Activated CD4-positive, alpha-beta T cell treated with anti-CD3 and anti-CD28 coated beads, Interleukin-2, amount 10 ng/mL, durations not matched to agents 7 days and 5 days (primary cell): ENCODE data around the gene DCTN1. TPM values are rescaled to one million over a fixed set of nuclear protein-coding genes. Genes with fewer than 3 reads are reported as not detected.
"Not testable (repeated sequence)": the region's sequence is repeated elsewhere in the genome, so short reads cannot be mapped to it uniquely, and the experiment has no call there.

Source experiments
- CTCF ChIA-PET: fragments of 350-600 bp; sonication (Branson Sonifier 250); formaldehyde crosslinking; loops from one replicate; lab custom pipeline; 2021; ENCODE audit warnings: antibody characterized with exemption; lab: Charles Lee
- POLR2A ChIA-PET: fragments of 350-600 bp; sonication (Branson Sonifier 250); formaldehyde crosslinking; loops from one replicate; lab custom pipeline; 2021; ENCODE audit warnings: antibody characterized with exemption; lab: Charles Lee
- DNase-seq: peaks from one replicate; pipeline ENCODE4 v3.0.0-alpha.2; 2020
- H3K27ac Mint-ChIP-seq: one replicate; pipeline ENCODE4 v1.8.0; 2021; ENCODE audit warnings: mild to moderate bottlenecking, moderate library complexity, mixed read lengths
- H3K27me3 Mint-ChIP-seq: one replicate; pipeline ENCODE4 v1.8.0; 2021; ENCODE audit warnings: mixed read lengths
- H3K36me3 Mint-ChIP-seq: one replicate; pipeline ENCODE4 v1.8.0; 2021; ENCODE audit warnings: low read depth, mixed read lengths
- H3K4me1 Mint-ChIP-seq: one replicate; pipeline ENCODE4 v1.8.0; 2021; ENCODE audit warnings: mixed read lengths
- H3K4me3 Mint-ChIP-seq: one replicate; pipeline ENCODE4 v1.8.0; 2021; ENCODE audit warnings: mild to moderate bottlenecking, moderate library complexity, mixed read lengths
- H3K9me3 Mint-ChIP-seq: one replicate; pipeline ENCODE4 v1.8.0; 2021; ENCODE audit warnings: mixed read lengths
- total RNA-seq, 2 experiments: library from RNA; stranded (reverse); gene quantifications; one replicate each; pipeline ENCODE4 v1.2.3, GENCODE V29; 2021

Gene DCTN1
- 100 to 1,000 TPM; 106 to 132 TPM for total RNA-seq

DNA sequence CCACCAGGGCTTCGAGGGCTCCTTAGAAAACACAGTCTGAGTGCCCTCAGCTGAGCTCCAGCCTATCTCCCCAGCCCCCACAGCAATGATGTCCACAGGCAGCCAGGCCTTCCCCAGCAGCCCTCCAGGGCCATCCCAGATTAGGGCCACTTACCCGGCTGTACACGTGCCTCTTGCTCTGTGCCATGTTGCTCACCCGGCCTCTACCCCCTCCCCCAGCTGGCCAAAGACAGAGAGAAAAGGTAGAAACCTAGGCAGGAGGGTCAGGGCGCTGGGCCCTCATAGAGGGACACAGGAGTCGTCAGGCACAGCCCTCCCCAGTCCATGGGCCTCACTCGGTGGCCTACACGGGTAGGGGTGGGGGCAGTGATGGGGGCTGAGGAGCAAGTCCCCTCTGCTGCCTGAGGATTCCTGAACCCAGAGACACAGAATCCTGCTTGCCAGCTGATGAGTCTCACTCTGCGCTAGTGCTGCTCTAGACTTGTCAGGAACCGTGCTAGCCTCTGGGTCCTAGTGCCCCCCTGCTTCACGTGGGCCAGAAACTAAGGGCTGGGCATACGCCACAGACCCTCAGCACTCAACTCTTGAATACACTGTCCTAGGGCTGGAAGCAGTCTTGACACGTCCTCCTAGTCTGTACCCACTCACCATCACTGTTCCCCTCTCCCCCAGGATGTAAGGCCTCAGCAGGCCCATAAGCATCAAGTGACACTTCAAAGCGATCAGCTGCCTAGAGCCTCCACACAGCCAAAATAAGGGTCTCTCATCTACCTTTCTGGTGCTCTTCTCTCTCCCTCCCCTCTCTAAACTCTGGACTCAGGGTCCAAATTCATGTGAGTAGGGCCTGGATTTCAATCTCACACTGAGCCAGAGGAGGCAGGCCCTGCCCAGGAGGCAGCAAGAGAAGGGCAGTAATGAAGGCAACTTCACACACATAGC is at the start of gene DCTN1:
DCTN1 (minus strand) TSS at position 461 of the 939 bp plus-strand sequence; CDS start at position 187, 274 bp downstream.
- peak; percentile 31 for DNase-seq
- Mint-ChIP-seq H3K4me3 (no peak within 1 kb of the TSS), H3K27ac (no peak within 1 kb of the TSS), H3K4me1 (peaks cover 30% of the 10 kb centered on the region), H3K36me3 (peaks cover 21% of the 10 kb centered on the region), H3K9me3 (no peaks in the 10 kb centered on the region), H3K27me3 (no peaks in the 10 kb centered on the region)
- CTCF ChIA-PET = interaction anchor here (0.6 to 2.4 kb wide), 3 partner anchors 11 to 170 kb away, joined by 3 to 9 read pairs (median 3); no protein-coding TSS in a partner anchor
- POLR2A ChIA-PET = interaction anchor here (0.6 kb wide), 1 partner anchor 12 kb away, joined by 3 read pairs; no protein-coding TSS in a partner anchor

DNA sequence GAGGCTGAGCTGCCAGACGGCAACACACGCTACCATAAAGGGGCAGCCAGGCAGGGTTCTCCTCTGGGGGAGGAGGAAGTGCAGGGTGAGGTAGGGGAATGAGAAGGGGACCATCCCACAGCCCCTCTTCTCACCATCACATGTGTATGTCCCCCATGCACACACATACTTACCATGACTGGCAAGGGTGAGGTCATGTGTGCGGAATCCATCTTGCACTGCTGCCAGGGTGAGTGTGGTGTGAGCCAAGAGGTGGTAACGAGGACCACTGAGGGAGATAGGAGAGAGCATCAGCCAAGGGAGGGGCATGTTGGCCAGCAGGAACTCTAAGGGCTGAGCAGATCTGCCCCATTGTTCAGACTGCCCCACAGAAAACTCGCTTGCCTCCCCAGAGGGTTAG is 48.6 kb upstream of the DCTN1 start:
- peak overlapping the region; percentile 11 for H3K27ac Mint-ChIP-seq

DNA sequence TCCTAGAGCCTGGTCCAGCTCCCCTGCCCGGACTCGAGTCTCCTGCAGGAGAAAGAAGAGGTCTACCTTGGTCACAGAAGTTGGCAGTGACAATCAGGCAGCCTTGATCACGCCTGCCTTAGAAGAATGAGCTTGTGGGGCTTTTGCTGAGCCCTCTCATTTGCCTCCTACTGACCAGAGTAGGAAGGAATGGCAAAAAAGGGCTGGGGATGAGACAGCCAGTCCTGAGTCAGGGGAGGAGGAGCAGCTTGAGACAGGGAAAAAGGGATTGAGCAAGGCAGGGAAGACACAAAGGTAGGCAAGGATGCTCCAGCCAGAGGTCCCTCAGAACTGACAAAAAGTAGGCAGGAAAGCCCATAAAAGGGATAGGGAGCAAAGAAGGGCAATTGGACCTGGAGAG is 47.4 kb upstream of the DCTN1 start:
- H3K4me1 Mint-ChIP-seq = peaks cover 14% of the 10 kb centered on the region
- no peak for DNase-seq
- no peaks in the 10 kb centered on the region for H3K27me3 Mint-ChIP-seq

More for the DNA sequence above, 48.6 kb upstream of the DCTN1 start:
- Mint-ChIP-seq H3K4me3 (no peak overlapping the region), H3K9me3 (no peaks in the 10 kb centered on the region), H3K27me3 (no peaks in the 10 kb centered on the region), H3K4me1 (peaks cover 2% of the 10 kb centered on the region), H3K36me3 (peaks cover 13% of the 10 kb centered on the region)
- ChIA-PET CTCF (no interaction called here), POLR2A (interaction anchor here (0.6 kb wide), 1 partner anchor 95 kb away, joined by 3 read pairs; no protein-coding TSS in a partner anchor)
- DNase-seq = no peak

DNA sequence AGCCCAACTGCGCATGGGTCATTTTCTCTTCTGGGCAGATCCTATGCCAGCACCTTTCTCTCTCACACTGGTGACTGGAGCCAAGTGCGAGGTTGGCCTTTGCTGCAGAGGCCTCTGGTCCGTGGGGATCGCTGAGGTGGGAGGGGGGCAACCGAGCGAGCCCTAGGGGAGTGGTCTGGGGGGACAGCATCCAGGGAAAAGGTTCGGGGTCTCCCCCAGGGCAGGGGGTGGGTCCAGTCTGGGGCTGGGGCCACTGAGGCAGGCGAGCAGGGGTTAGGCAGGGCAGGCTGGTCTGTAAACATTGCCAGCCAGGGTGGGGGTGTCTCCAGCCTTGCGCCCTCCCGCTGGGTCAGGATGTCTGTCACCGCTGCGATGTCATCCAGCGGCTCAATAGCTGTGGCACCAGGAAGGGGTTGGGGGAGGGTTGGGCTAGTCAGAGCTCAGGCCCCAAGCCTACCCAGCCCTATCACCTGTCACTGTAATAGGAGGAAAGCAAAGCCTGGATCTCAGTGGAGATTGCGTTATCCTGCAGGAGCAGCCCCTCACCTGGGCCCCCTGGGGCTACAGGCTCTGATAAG is 46.2 kb upstream of the DCTN1 start:
- Mint-ChIP-seq H3K9me3 (no peaks in the 10 kb centered on the region), H3K27ac (no peak overlapping the region), H3K4me1 (peaks cover 22% of the 10 kb centered on the region), H3K36me3 (peaks cover 27% of the 10 kb centered on the region), H3K27me3 (no peaks in the 10 kb centered on the region), H3K4me3 (no peak overlapping the region)
- ChIA-PET POLR2A (no interaction called here), CTCF (interaction anchor here (1.5 kb wide), 1 partner anchor 14 kb away, joined by 5 read pairs; no protein-coding TSS in a partner anchor)
- no peak for DNase-seq

More for the DNA sequence above, 47.4 kb upstream of the DCTN1 start:
- CTCF ChIA-PET = interaction anchor here (1.2 to 1.5 kb wide), 2 partner anchors 13 to 33 kb away, joined by 3 to 5 read pairs; no protein-coding TSS in a partner anchor
- Mint-ChIP-seq H3K27ac (no peak overlapping the region), H3K4me3 (no peak overlapping the region), H3K36me3 (peaks cover 22% of the 10 kb centered on the region), H3K9me3 (no peaks in the 10 kb centered on the region)
- POLR2A ChIA-PET = no interaction called here

DNA sequence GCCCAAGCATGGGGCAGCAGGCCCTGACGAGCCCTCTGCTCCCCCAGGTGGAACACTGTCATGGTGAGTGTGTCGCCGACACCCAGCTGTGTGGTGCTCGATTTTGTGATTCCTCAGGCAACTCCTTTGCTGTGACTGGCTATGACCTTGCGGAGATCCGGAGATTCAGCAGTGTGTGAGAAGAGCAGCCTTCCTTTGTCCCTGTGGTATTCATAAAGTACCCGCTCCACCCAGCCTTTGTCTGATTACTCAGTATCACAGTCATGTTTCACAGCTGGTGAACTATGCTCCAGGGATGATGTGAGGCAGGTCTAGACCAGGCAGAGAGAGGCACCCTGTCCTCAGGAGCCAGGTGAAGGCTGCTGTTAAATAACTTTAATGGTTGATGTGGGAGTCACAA is 45.4 kb upstream of the DCTN1 start:
- ChIA-PET POLR2A (no interaction called here), CTCF (no interaction called here)
- Mint-ChIP-seq H3K36me3 (peaks cover 27% of the 10 kb centered on the region), H3K9me3 (no peaks in the 10 kb centered on the region), H3K4me3 (no peak overlapping the region), H3K27ac (no peak overlapping the region), H3K27me3 (no peaks in the 10 kb centered on the region), H3K4me1 (peaks cover 28% of the 10 kb centered on the region)
- DNase-seq = no peak

DNA sequence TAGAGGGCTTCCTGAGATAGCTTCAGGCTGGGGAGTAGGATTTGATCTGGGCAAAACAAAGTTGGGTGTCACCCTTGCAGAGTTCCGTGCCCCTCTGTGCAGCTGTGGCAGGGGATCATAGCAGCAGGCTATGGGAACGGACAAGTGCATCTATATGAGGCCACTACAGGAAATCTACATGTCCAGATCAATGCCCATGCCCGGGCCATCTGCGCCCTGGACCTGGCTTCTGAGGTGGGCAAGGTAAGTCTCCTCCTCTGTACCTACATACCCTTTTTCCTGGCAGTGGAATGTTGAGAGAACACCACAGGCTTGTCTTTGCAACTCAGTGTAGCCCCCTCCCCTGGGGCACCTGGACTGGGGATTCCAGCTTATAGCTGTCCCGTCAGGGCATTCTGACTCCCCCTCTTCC is 44.9 kb upstream of the DCTN1 start:
- Mint-ChIP-seq H3K9me3 (no peaks in the 10 kb centered on the region), H3K36me3 (peaks cover 27% of the 10 kb centered on the region), H3K4me3 (no peak overlapping the region), H3K27ac (no peak overlapping the region), H3K27me3 (peaks cover 2% of the 10 kb centered on the region), H3K4me1 (peaks cover 33% of the 10 kb centered on the region)
- POLR2A ChIA-PET = no interaction called here
- no peak for DNase-seq
- CTCF ChIA-PET = no interaction called here

DNA sequence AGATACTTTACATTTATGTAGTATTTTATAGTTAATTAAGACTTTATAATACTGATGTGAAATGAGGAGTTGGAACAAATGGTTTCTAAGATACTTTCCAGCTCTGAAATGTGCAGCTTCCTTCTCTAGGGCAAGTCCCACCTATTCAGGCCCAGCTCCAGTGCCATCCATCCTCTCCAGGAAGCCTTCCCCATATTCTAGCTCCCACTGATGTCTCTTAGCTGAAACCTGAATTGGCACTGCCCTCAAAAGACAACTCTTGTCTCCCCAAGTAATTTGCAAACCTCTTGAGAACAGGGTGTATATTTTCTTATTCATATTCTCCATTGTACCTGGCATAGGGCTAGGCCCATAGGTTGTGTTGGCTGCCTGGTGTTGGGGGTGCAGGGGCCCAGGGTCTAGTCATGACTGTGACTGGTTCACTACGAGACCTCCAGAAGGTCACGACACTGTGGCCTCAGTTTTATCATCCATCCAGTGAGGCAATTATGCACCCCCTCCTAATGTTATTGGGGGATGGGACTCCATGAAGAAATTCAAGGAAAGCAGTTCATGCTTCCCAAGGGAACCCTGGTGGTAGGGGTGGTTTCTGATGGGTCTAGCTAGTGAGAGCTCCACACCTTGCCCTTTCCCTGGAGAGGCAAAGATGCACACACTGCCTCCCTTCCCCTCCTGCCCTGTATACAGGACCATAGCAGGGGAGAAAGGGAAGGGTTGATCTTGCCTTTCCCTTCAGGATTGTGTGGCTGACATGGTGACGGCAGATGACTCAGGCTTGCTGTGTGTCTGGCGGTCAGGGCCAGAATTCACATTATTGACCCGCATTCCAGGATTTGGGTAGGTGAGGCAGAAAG is 44.3 kb upstream of the DCTN1 start:
- POLR2A ChIA-PET = no interaction called here
- no peak overlapping the region for H3K27ac Mint-ChIP-seq
- H3K4me3 Mint-ChIP-seq = no peak overlapping the region
- DNase-seq = no peak
- no peaks in the 10 kb centered on the region for H3K9me3 Mint-ChIP-seq
- peaks cover 27% of the 10 kb centered on the region for H3K36me3 Mint-ChIP-seq
- H3K4me1 Mint-ChIP-seq = peaks cover 35% of the 10 kb centered on the region
- peaks cover 2% of the 10 kb centered on the region for H3K27me3 Mint-ChIP-seq
- CTCF ChIA-PET = interaction anchor here (1.0 kb wide), 1 partner anchor 33 kb away, joined by 3 read pairs; no protein-coding TSS in a partner anchor

DNA sequence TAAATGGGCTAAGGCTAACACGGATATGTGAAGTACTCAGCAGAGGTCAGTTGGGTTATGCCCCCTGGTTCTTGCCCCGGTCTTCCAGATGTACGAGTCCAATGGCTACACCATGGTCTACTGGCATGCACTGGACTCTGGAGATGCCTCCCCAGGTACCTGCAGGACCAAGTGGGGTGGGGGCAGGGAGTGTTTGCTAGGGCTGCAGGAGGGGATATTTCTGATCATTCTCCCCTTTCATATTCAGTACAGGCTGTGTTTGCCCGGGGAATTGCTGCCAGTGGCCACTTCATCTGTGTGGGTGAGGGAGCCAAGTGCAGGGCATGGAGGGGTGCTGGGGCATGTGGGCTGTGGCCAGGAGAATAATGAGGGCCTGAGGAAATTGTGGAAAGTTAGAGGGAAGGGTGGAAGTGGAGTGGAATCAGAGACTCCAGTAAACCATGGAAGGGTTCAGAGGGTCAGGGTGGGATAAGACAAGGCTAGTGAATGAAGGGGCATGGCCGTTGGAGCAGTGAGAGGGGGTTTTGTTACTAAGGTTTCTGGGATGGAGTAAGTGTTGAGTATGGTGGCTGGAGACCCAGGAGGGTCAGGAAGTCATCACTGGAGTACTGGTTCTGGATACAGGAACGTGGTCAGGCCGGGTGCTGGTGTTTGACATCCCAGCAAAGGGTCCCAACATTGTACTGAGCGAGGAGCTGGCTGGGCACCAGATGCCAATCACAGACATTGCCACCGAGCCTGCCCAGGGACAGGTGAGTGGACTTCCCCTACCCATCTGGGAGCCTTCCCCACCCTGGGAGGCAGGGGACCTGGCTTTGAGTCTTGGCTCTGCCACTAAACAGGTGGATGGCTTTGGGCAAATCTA is 43.4 kb upstream of the DCTN1 start:
- peaks cover 2% of the 10 kb centered on the region for H3K27me3 Mint-ChIP-seq
- peak overlapping the region; percentile 97 for H3K27ac Mint-ChIP-seq
- H3K4me1 Mint-ChIP-seq = peaks cover 35% of the 10 kb centered on the region
- ChIA-PET CTCF (interaction anchor here (0.8 to 1.0 kb wide), 2 partner anchors 31 to 32 kb away, joined by 3 read pairs; no protein-coding TSS in a partner anchor), POLR2A (no interaction called here)
- peak overlapping the region; percentile 97 for H3K4me3 Mint-ChIP-seq
- H3K9me3 Mint-ChIP-seq = no peaks in the 10 kb centered on the region
- no peak for DNase-seq
- H3K36me3 Mint-ChIP-seq = peaks cover 27% of the 10 kb centered on the region

DNA sequence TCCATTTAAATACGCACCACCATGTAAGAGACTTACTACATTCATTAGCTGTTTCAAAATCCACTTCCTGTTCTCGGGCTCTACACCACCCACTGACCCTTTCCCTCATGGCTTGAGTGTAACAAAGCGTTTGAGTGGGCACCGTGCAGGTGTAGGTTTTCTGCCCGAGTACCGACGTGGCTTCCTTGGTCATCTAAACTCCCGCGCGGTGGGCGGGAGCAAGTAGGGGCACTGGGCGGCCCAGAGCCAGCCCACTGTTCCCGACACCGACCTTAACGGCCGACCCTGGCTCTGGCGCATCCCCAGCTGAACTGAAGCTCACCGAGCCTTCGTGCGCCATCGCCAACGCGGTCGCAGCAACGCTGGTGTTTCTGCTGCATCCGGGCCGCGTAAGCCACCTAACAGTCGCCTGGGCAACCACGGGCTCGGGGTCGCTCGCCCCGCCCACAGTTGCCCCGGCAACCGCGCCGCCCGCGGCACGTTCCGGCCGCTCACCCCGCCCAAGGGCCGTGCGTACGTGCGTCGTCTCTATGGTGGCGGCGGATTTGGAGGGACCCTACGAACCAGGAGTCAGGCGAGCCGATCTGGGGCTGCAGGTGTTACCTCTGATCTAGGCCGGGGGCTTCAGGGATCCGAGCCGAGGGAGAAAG is 41.2 kb upstream of the DCTN1 start, which contains the start of the genes C2orf81 and WDR54:
C2orf81 (minus strand) TSS at position 399 of the 650 bp plus-strand sequence; CDS start at position 340, 59 bp downstream.
WDR54 (plus strand) TSS at position 510 of the 650 bp plus-strand sequence. CDS start 424 bp downstream, outside the sequence.
- ChIA-PET POLR2A (interaction anchor here (1.0 to 1.2 kb wide), 2 partner anchors 33 to 37 kb away, joined by 3 to 6 read pairs; partner anchors contain the start of genes INO80B and WBP1), CTCF (interaction anchor here (0.6 to 2.3 kb wide), 7 partner anchors 12 to 1159 kb away, joined by 3 to 7 read pairs (median 3); no protein-coding TSS in a partner anchor)
- Mint-ChIP-seq H3K27me3 (peaks cover 2% of the 10 kb centered on the region), H3K27ac (peak within 1 kb of the TSS; percentile 97), H3K4me1 (peaks cover 40% of the 10 kb centered on the region), H3K36me3 (peaks cover 24% of the 10 kb centered on the region), H3K4me3 (peak within 1 kb of the TSS; percentile 97), H3K9me3 (no peaks in the 10 kb centered on the region)
- peak; percentile 95 for DNase-seq

DNA sequence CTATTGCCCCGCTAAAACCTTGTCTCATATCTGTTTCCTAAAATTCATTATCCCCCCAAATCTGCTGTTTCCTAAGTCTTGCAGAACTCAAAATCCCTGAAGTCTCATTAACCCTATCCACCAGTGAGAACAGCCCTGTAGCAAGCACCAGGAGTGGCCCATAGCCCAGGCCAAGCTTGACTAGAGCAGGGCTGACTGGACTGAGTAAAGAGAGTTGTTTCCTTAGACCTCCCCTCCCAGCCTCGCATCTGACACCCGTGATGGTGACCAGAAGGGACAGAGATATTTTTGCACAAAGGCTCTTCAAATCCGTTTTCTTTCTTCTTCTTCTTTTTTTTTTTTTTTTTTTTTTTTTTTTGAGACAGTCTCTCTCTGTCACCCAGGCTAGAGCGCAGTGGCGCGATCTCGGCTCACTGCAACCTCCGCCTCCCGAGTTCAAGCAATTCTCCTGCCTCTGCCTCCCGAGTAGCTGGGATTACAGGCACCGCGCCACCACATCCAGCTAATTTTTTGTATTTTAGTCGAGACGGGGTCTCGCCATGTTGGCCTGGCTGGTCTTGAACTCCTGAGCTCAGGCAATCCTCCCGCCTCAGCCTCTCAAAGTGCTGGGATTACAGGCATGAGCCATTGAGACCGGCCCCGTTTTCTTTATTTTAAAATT is 40.5 kb upstream of the DCTN1 start:
- not testable (repeated sequence) for H3K9me3 Mint-ChIP-seq, DNase-seq, H3K27me3 Mint-ChIP-seq
- Mint-ChIP-seq H3K36me3 (peaks cover 22% of the 10 kb centered on the region), H3K27ac (peak overlapping the region; percentile 97), H3K4me1 (peaks cover 45% of the 10 kb centered on the region), H3K4me3 (peak overlapping the region; percentile 97)
- ChIA-PET CTCF (interaction anchor here (0.6 to 2.3 kb wide), 5 partner anchors 14 to 1158 kb away, joined by 3 to 7 read pairs (median 4); no protein-coding TSS in a partner anchor), POLR2A (interaction anchor here (1.0 to 1.2 kb wide), 2 partner anchors 34 to 37 kb away, joined by 3 to 6 read pairs; partner anchors contain the start of genes INO80B and WBP1)
